GM12878 (cell line): ENCODE measurements around the gene MS4A7. TPM values are rescaled to one million over a fixed set of nuclear protein-coding genes. Genes with fewer than 3 reads are reported as not detected.

ENCODE experiments used
- ATAC-seq: fragments of 200-7000 bp; cut with Tn5 transposase; 3 replicates; pipeline ENCODE4 v1.9.1; 2020; ENCODE audit warnings: mild to moderate bottlenecking, moderate library complexity
- BruUV-seq: library from RNA; stranded (reverse); fragments of 400-500 nt; replicated peaks from 2 replicates; lab custom pipeline; 2021; lab: Mats Ljungman, UMichigan
- CTCF ChIA-PET: fragments of 300-600 bp; sonication (Branson Sonifier 250); formaldehyde crosslinking; extraction: SDS; loops from one replicate; lab custom pipeline; 2021; ENCODE audit warnings: inconsistent platforms; lab: Yijun Ruan, JAX
- POLR2A ChIA-PET: fragments of 350-600 bp; formaldehyde crosslinking; extraction: SDS; loops from one replicate; lab custom pipeline; 2021; ENCODE audit warnings: inconsistent platforms; lab: Charles Lee
- RAD21 ChIA-PET: fragments of 300-600 bp; sonication (Branson Sonifier 250); formaldehyde crosslinking; loops from one replicate; lab custom pipeline; 2023; ENCODE audit warnings: antibody characterized with exemption; ENCODE audit not compliant: unreplicated experiment; lab: Charles Lee
- SMC1A ChIA-PET: fragments of 300-600 bp; sonication (Branson Sonifier 250); formaldehyde crosslinking; loops from one replicate; lab custom pipeline; 2023; ENCODE audit not compliant: unreplicated experiment, uncharacterized antibody; lab: Charles Lee
- DNase-seq: peaks from one replicate; pipeline ENCODE4 v3.0.0-alpha.2; 2011; ENCODE audit warnings: low read depth, low spot score
- FAIRE-seq: peaks from 3 replicates; lab custom pipeline; 2011; peaks lifted over from hg19 to GRCh38; lab: Jason Lieb, UNC
- H2AFZ ChIP-seq: 2 replicates; pipeline ENCODE4 v1.6.0; 2011; ENCODE audit warnings: low read depth, low read length, control low read depth; ENCODE audit not compliant: control insufficient read depth
- H3K27ac ChIP-seq: 2 replicates; pipeline ENCODE4 v1.5.1; 2011; ENCODE audit warnings: control low read depth; ENCODE audit not compliant: control insufficient read depth, insufficient read depth
- H3K27me3 ChIP-seq, 2 experiments: replicated peaks in 1 of 2; 2 replicates each; pipeline versions ENCODE4 v1.6.0 to v1.6.1; 2011; ENCODE audit warnings: low read length in 1 of 2; ENCODE audit not compliant: control insufficient read depth in 2 of 2, insufficient read depth in 2 of 2
- H3K36me3 ChIP-seq, 2 experiments: 2 replicates each; pipeline ENCODE4 v1.5.1; 2011; ENCODE audit warnings: low read length in 1 of 2; ENCODE audit not compliant: control insufficient read depth in 2 of 2, insufficient read depth in 2 of 2
- H3K4me1 ChIP-seq: 2 replicates; pipeline ENCODE4 v1.6.1; 2011; ENCODE audit warnings: mild to moderate bottlenecking, low read length, moderate library complexity, mixed read lengths; ENCODE audit not compliant: control insufficient read depth, insufficient read depth
- H3K4me2 ChIP-seq: 2 replicates; pipeline ENCODE4 v1.6.0; 2011; ENCODE audit warnings: control low read depth; ENCODE audit not compliant: control insufficient read depth, insufficient read depth
- H3K4me3 ChIP-seq: fragments of 200-600 bp; sonication (generic); 2 replicates; pipeline ENCODE4 v1.5.1; 2016
- H3K79me2 ChIP-seq: 2 replicates; pipeline ENCODE4 v1.6.0; 2011; ENCODE audit warnings: low read length; ENCODE audit not compliant: control insufficient read depth, insufficient read depth
- H3K9ac ChIP-seq: 2 replicates; pipeline ENCODE4 v1.8.0; 2011; ENCODE audit warnings: low read length, control low read depth, mixed read lengths; ENCODE audit not compliant: control insufficient read depth, insufficient read depth
- H3K9me3 ChIP-seq: replicated peaks from 3 replicates; pipeline ENCODE4 v1.5.1; 2011; ENCODE audit warnings: mild to moderate bottlenecking, low read length; ENCODE audit not compliant: control insufficient read depth, insufficient read depth
- H4K20me1 ChIP-seq: 2 replicates; pipeline ENCODE4 v1.6.0; 2011; ENCODE audit not compliant: control insufficient read depth, insufficient read depth
- BHLHE40 ChIP-seq, 2 experiments: fragments of 450-650 bp in 1 of 2; IDR thresholded peaks; 2 replicates each; pipeline ENCODE4 v1.6.1; 2011 to 2017; ENCODE audit warnings: low read depth in 2 of 2, borderline replicate concordance in 1 of 2, improper control_type of control experiment in 1 of 2, low read length in 1 of 2, mild to moderate bottlenecking in 1 of 2
- BRCA1 ChIP-seq: IDR thresholded peaks from 2 replicates; pipeline ENCODE4 v1.6.1; 2011; ENCODE audit warnings: low read depth, low read length, improper control_type of control experiment
- IKZF2 ChIP-seq, 2 experiments: fragments of 450-650 bp; IDR thresholded peaks; 2 replicates each; pipeline ENCODE4 v1.6.1; 2017; ENCODE audit warnings: mild to moderate bottlenecking in 2 of 2, moderate library complexity in 2 of 2
- MXI1 ChIP-seq: fragments of 150-350 bp; IDR thresholded peaks from 2 replicates; pipeline ENCODE4 v1.6.1; 2011; ENCODE audit warnings: low read depth, mild to moderate bottlenecking, inconsistent platforms, low read length, improper control_type of control experiment
- NBN ChIP-seq: fragments of 450-650 bp; IDR thresholded peaks from 2 replicates; pipeline ENCODE4 v1.6.1; 2016
- POU2F2 ChIP-seq: IDR thresholded peaks from 3 replicates; pipeline ENCODE4 v1.6.1; 2011; ENCODE audit warnings: low read depth, mild to moderate bottlenecking, low read length, borderline replicate concordance
- RELA ChIP-seq: fragments of 450-650 bp; IDR thresholded peaks from 2 replicates; pipeline ENCODE4 v1.8.0; 2014; ENCODE audit warnings: borderline replicate concordance; ENCODE audit not compliant: partially characterized antibody
- SPI1 ChIP-seq: IDR thresholded peaks from 2 replicates; pipeline ENCODE4 v1.6.1; 2011; ENCODE audit warnings: low read depth, mild to moderate bottlenecking, low read length, moderate library complexity, borderline replicate concordance; ENCODE audit not compliant: insufficient read depth
- STAT3 ChIP-seq: IDR thresholded peaks from 2 replicates; pipeline ENCODE4 v1.6.1; 2011; ENCODE audit warnings: low read depth, low read length, improper control_type of control experiment
- TAF1 ChIP-seq: IDR thresholded peaks from 2 replicates; pipeline ENCODE4 v1.6.1; 2011; ENCODE audit warnings: mild to moderate bottlenecking, low read depth, low read length, borderline replicate concordance
- ZNF384 ChIP-seq: IDR thresholded peaks from 2 replicates; pipeline ENCODE4 v1.6.1; 2012; ENCODE audit warnings: low read depth, mild to moderate bottlenecking, low read length, improper control_type of control experiment, borderline replicate concordance
- WGBS: methylation state at CpG from one replicate; pipeline ENCODE4 v1.1.6; 2016; ENCODE audit warnings: low lambda C conversion rate; ENCODE audit not compliant: insufficient replicate concordance, insufficient coverage; ENCODE audit errors: missing lambda C conversion rate; 5-methylcytosine and 5-hydroxymethylcytosine counted together
- in situ Hi-C: fragments of 300-500 bp; cut with MboI; formaldehyde crosslinking; loops from 9 replicates; pipeline ENCODE4 v1.14.3; 2018; ENCODE audit warnings: mixed read lengths
- intact Hi-C: fragments of 100-400 bp; cut with micrococcal nuclease; formaldehyde crosslinking; loops from one replicate; pipeline ENCODE4 v1.14.2; 2022; ENCODE audit not compliant: unreplicated experiment
- polyA plus RNA-seq, 11 experiments: library from polyadenylated mRNA; depleted of rRNA in 4 of 11; unstranded in 6 of 11; stranded (reverse) in 5 of 11; fragments of >200 nt; fragmentation: Nextera tagmentation in 4 of 11; fragmentation: Illumina TruSeq in 1 of 11; extraction: Ambion mirVana in 4 of 11; extraction: Trizol in 1 of 11; gene quantifications; 1 replicate in 1 of 11; 2 replicates in 10 of 11; pipeline versions ENCODE4 v1.2.1 to v1.2.3, GENCODE V29; 2011 to 2016; ENCODE audit warnings: inconsistent platforms in 2 of 11, missing spikeins in 2 of 11, low read depth in 1 of 11
- total RNA-seq, 4 experiments: library from RNA; depleted of rRNA in 3 of 4; stranded (reverse); fragments of >200 nt in 3 of 4; fragmentation: Illumina TruSeq in 1 of 4; extraction: Trizol in 1 of 4; gene quantifications; 2 replicates each; pipeline versions ENCODE4 v1.2.1 to v1.2.3, GENCODE V29; 2013 to 2021
- TF ChIP-seq, protein P1 (sequence below): IDR thresholded peaks from 2 replicates; pipeline ENCODE4 v1.6.1; 2012; ENCODE audit warnings: low read length, inconsistent platforms

Gene MS4A7
- total and polyA plus RNA-seq, 10 of the 15 experiments (the other 5 are each of a cell fraction or from before 2014, with no cell fraction given), result 1.7 to 17.0 (median 3.7) TPM

DNA sequence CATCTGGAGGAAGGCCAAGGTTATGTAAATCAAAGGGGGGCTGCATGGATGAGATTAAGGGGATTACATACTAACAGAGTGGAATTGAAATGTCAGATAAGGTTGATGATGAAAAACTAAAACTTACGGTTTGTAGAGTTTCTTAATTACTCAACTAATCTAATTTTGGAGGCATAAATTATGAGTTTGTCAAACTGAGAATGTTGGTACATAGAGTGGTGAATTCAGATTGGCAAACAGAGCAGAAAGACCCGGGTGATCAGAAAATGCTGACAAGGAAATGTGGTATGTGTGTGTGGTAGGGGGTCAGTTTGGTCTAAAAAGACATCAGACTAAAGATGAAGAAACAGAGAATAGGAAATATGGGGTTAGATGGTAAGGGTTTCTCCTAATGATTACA is 40.3 kb upstream of the MS4A7 start (continued):
- no peak for TF ChIP-seq ZNF384
- TF ChIP-seq SPI1, result no peak
- TF ChIP-seq, protein P1, sequence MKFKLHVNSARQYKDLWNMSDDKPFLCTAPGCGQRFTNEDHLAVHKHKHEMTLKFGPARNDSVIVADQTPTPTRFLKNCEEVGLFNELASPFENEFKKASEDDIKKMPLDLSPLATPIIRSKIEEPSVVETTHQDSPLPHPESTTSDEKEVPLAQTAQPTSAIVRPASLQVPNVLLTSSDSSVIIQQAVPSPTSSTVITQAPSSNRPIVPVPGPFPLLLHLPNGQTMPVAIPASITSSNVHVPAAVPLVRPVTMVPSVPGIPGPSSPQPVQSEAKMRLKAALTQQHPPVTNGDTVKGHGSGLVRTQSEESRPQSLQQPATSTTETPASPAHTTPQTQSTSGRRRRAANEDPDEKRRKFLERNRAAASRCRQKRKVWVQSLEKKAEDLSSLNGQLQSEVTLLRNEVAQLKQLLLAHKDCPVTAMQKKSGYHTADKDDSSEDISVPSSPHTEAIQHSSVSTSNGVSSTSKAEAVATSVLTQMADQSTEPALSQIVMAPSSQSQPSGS, result peak; percentile 55; the same call in 1 of the 2 replicates
- no peak for TF ChIP-seq MXI1
- TF ChIP-seq BRCA1, result no peak
- peak; percentile 17 to 32; a peak in 1 of 4 replicates for TF ChIP-seq IKZF2 (IDR thresholded peaks at IDR 0.05)

DNA sequence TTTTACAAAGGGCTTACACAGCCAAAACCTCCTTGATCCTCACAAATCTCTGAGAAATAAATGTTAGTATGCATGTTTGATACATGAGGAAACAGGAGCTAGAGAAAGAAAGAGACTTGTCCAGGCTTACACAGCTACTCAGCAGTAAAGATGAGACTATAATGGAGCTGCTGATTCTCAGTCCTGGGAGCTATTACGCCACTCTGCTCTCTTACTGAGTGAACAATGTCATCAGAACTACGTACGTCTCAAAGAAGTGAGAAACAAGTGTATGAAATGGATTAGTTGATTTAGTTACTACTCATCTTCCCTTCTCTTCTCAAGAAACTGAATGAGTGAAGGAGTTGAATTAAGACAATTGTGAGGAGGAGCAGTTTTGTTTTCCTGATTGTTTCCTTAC is 39.0 kb upstream of the MS4A7 start:
- H3K36me3 ChIP-seq, result no peaks in the 10 kb centered on the region
- peaks cover 22% of the 10 kb centered on the region for H3K4me1 ChIP-seq
- no peak for ATAC-seq
- in situ Hi-C loops (no loop called here), intact Hi-C loops (loop anchor here (2.0 to 10.0 kb wide), 2 partner anchors 279 to 425 kb away; no protein-coding TSS in a partner anchor)
- no peaks in the 10 kb centered on the region for H3K27me3 ChIP-seq
- ChIA-PET POLR2A (no interaction called here), SMC1A (interaction anchor here (1.1 to 2.1 kb wide), 5 partner anchors 9 to 74 kb away, joined by 3 to 9 read pairs (median 4); no protein-coding TSS in a partner anchor), RAD21 (interaction anchor here (0.6 to 1.3 kb wide), 2 partner anchors 74 to 146 kb away, joined by 6 to 7 read pairs; no protein-coding TSS in a partner anchor), CTCF (interaction anchor here (0.6 to 3.3 kb wide), 7 partner anchors 24 to 1117 kb away, joined by 3 to 14 read pairs (median 3); no protein-coding TSS in a partner anchor)
- WGBS, result 65% methylated on average over 3 of the region's 3 CpGs
- H4K20me1 ChIP-seq, result no peaks in the 10 kb centered on the region
- TF ChIP-seq POU2F2 (no peak), STAT3 (no peak), NBN (no peak), BHLHE40 (IDR thresholded peaks at IDR 0.05; ENCODE audit: borderline replicate concordance in 1 of 2, low read depth in 2 of 2, low read length in 1 of 2) (no peak), TAF1 (no peak), SPI1 (no peak), RELA (no peak)
- no peaks in the 10 kb centered on the region for H3K79me2 ChIP-seq
- H3K4me2 ChIP-seq, result no peak overlapping the region
- no peak for FAIRE-seq
- H3K4me3 ChIP-seq, result no peak overlapping the region
- DNase-seq, result no peak
- no peaks in the 10 kb centered on the region; the same call in 2 of the 3 replicates for H3K9me3 ChIP-seq
- H3K9ac ChIP-seq, result no peak overlapping the region
- H2AFZ ChIP-seq, result no peak overlapping the region
- BruUV-seq, result no TSS peak
- no peak overlapping the region for H3K27ac ChIP-seq
